Upper lobe of left lung (tissue), 6 donors: ENCODE measurements around the gene NSD1. TPM values are rescaled to one million over a fixed set of nuclear protein-coding genes. Genes with fewer than 3 reads are reported as not detected.
A peak's percentile ranks its signal among the peaks of the same experiment; 100 is the strongest.

ENCODE experiments used
- ATAC-seq, 2 donors: fragments of 200-7000 bp; cut with Tn5 transposase; one replicate each; pipeline ENCODE4 v1.9.1; 2022; ENCODE audit warnings: mild to moderate bottlenecking in 2 of 2, moderate library complexity in 2 of 2; ENCODE audit not compliant: low FRiP score in 2 of 2
- DNase-seq, 2 donors: peaks; one replicate each; pipeline ENCODE4 v3.0.0-alpha.2; 2019 to 2020
- H3K27ac ChIP-seq, 4 donors: fragments of 200-600 bp; sonication (generic); one replicate each; pipeline ENCODE4 v1.5.1; 2016 to 2019
- H3K27me3 ChIP-seq, 4 donors: fragments of 200-600 bp; sonication (generic); one replicate each; pipeline ENCODE4 v1.5.1; 2017 to 2019
- H3K36me3 ChIP-seq, 4 donors: fragments of 200-600 bp; sonication (generic); one replicate each; pipeline ENCODE4 v1.5.1; 2016 to 2019
- H3K4me1 ChIP-seq, 4 donors: fragments of 200-600 bp; sonication (generic); one replicate each; pipeline ENCODE4 v1.5.1; 2018 to 2019
- H3K4me3 ChIP-seq, 4 donors: fragments of 200-600 bp; sonication (generic); one replicate each; pipeline ENCODE4 v1.5.1; 2017 to 2019; ENCODE audit warnings: mild to moderate bottlenecking in 2 of 4, moderate library complexity in 1 of 4
- H3K9me3 ChIP-seq, 4 donors: fragments of 200-600 bp; sonication (generic); one replicate each; pipeline ENCODE4 v1.5.1; 2018 to 2019
- CTCF ChIP-seq, 6 experiments: fragments of 450-650 bp in 4 of 6; fragments of 200-600 bp in 2 of 6; sonication (generic) in 2 of 6; IDR thresholded peaks; one replicate each; pipeline ENCODE4 v1.5.1; 2016 to 2019; ENCODE audit warnings: antibody characterized with exemption in 6 of 6
- EP300 ChIP-seq, 4 donors: sonication (generic); formaldehyde crosslinking; IDR thresholded peaks; one replicate each; pipeline ENCODE4 v1.5.1; 2017; ENCODE audit warnings: antibody characterized with exemption in 4 of 4, control low read depth in 2 of 4
- POLR2A ChIP-seq, 4 donors: fragments of 450-650 bp; IDR thresholded peaks; one replicate each; pipeline ENCODE4 v1.5.1; 2016 to 2017; ENCODE audit warnings: antibody characterized with exemption in 4 of 4, mild to moderate bottlenecking in 2 of 4
- POLR2AphosphoS5 ChIP-seq, 2 donors: sonication (generic); formaldehyde crosslinking; IDR thresholded peaks; one replicate each; pipeline ENCODE4 v1.5.1; 2017; ENCODE audit warnings: antibody characterized with exemption in 2 of 2
- WGBS, 2 donors: methylation state at CpG; one replicate each; pipeline ENCODE4 v1.1.5; 2017 to 2018; 5-methylcytosine and 5-hydroxymethylcytosine counted together
- total RNA-seq, 6 donors: library from RNA; depleted of rRNA in 4 of 6; stranded (reverse); fragments of >200 nt in 4 of 6; gene quantifications; one replicate each; pipeline versions ENCODE4 v1.1.0 to v1.2.1, GENCODE V29; 2016 to 2021
- donor health status: DM: no; HTN: no; CAD: no; lungs with moderate emphysema.
- donor health status: DM: no; HTN: yes; CAD: no; lungs with severe emphysema.

Gene NSD1
- total RNA-seq, 6 donors from 2014 or later, result 33.0 to 69.1 (median 55.7) TPM

GRCh38 chr5:177131019-177131320 lies 2.6 kb upstream of the NSD1 start:
- no peak for ATAC-seq
- no peaks in the 10 kb centered on the region for H3K27me3 ChIP-seq
- peaks cover 14 to 41% (median 27%) of the 10 kb centered on the region in 4 donors for H3K4me1 ChIP-seq
- 73 to 77% methylated on average over 2 of the region's 2 CpGs for WGBS, 2 donors
- peaks cover 0 to 9% (median 6%) of the 10 kb centered on the region in 4 donors for H3K36me3 ChIP-seq
- H3K9me3 ChIP-seq, result no peaks in the 10 kb centered on the region
- peak overlapping the region in 2 of 4 donors; percentile 7 to 19 for H3K27ac ChIP-seq
- no peak overlapping the region for H3K4me3 ChIP-seq
- DNase-seq, result no peak
- TF ChIP-seq POLR2A (IDR thresholded peaks at IDR 0.05) (no peak), CTCF (IDR thresholded peaks at IDR 0.05) (no peak), EP300 (IDR thresholded peaks at IDR 0.05) (no peak), POLR2AphosphoS5 (IDR thresholded peaks at IDR 0.05) (no peak)

- ATAC-seq (no peak), DNase-seq (no peak)
- H3K36me3 ChIP-seq, result peaks cover 0 to 14% (median 6%) of the 10 kb centered on the region in 4 donors
- H3K27me3 ChIP-seq, result no peaks in the 10 kb centered on the region
- H3K4me1 ChIP-seq, result peaks cover 19 to 46% (median 32%) of the 10 kb centered on the region in 4 donors
- H3K9me3 ChIP-seq, result no peaks in the 10 kb centered on the region
- H3K27ac ChIP-seq, result peak overlapping the region; percentile 19 to 96 (median 93)
- TF ChIP-seq EP300 (IDR thresholded peaks at IDR 0.05) (no peak), POLR2A (IDR thresholded peaks at IDR 0.05) (no peak), POLR2AphosphoS5 (IDR thresholded peaks at IDR 0.05) (no peak), CTCF (IDR thresholded peaks at IDR 0.05) (no peak)
- peak overlapping the region in 2 of 4 donors; percentile 60 to 94 for H3K4me3 ChIP-seq
- WGBS, 2 donors, result 89 to 90% methylated on average over 22 to 31 of the region's 31 CpGs
These were observed 2.0 kb upstream of the NSD1 start for GRCh38 chr5:177131352-177132135.

GRCh38 chr5:177132136-177133095 lies 1.2 kb upstream of the NSD1 start:
- Histone ChIP-seq H3K36me3 (peaks cover 0 to 19% (median 7%) of the 10 kb centered on the region in 4 donors), H3K4me1 (peaks cover 28 to 55% (median 41%) of the 10 kb centered on the region in 4 donors), H3K27ac (peak overlapping the region; percentile 89 to 96 (median 93)), H3K27me3 (no peaks in the 10 kb centered on the region), H3K4me3 (peak overlapping the region in 3 of 4 donors; percentile 60 to 94 (median 93)), H3K9me3 (no peaks in the 10 kb centered on the region)
- TF ChIP-seq POLR2A (IDR thresholded peaks at IDR 0.05) (no peak), EP300 (IDR thresholded peaks at IDR 0.05) (no peak), POLR2AphosphoS5 (IDR thresholded peaks at IDR 0.05) (no peak), CTCF (IDR thresholded peaks at IDR 0.05) (no peak)
- peak; percentile 52 to 60 for ATAC-seq
- 21 to 55% methylated on average over 9 to 35 of the region's 100 CpGs for WGBS, 2 donors
- peak; percentile 31 to 89 for DNase-seq

- Histone ChIP-seq H3K27ac (peak overlapping the region; percentile 89 to 96 (median 93)), H3K9me3 (no peaks in the 10 kb centered on the region), H3K36me3 (peaks cover 0 to 19% (median 7%) of the 10 kb centered on the region in 4 donors), H3K4me3 (peak overlapping the region; percentile 60 to 94 (median 83)), H3K27me3 (no peaks in the 10 kb centered on the region), H3K4me1 (peaks cover 35 to 59% (median 49%) of the 10 kb centered on the region in 4 donors)
- ATAC-seq, result peak; percentile 61 to 70
- 0% methylated on average over 26 of the region's 83 CpGs; no CpG with 5 or more reads in 1 of the 2 donors for WGBS, 2 donors
- TF ChIP-seq POLR2A (IDR thresholded peaks at IDR 0.05) (peak in 2 of 4 donors; percentile 33 to 38), POLR2AphosphoS5 (IDR thresholded peaks at IDR 0.05) (no peak), CTCF (IDR thresholded peaks at IDR 0.05) (no peak)
- peak; percentile 45 to 92 for DNase-seq
These were observed 502 bp downstream of the NSD1 start for GRCh38 chr5:177133853-177134696.
